HepG2 (cell line): ENCODE results near the gene SLC17A5. TPM values are rescaled to one million over a fixed set of nuclear protein-coding genes. Genes with fewer than 3 reads are reported as not detected.

Source experiments
- ATAC-seq: fragments of 200-7000 bp; cut with Tn5 transposase; 3 replicates; pipeline ENCODE4 v1.9.1; 2020; ENCODE audit warnings: mild to moderate bottlenecking, moderate library complexity
- BruUV-seq: library from RNA; stranded (reverse); fragments of 400-500 nt; replicated peaks from 2 replicates; lab custom pipeline; 2021; lab: Mats Ljungman, UMichigan
- CTCF ChIA-PET: fragments of 300-600 bp; formaldehyde crosslinking; extraction: SDS; loops from one replicate; lab custom pipeline; 2021; ENCODE audit warnings: low total read pairs, inconsistent platforms, low intra/inter-chr PET ratio; lab: Yijun Ruan, JAX
- POLR2A ChIA-PET: fragments of 350-600 bp; sonication (Branson Sonifier 250); formaldehyde crosslinking; loops from one replicate; lab custom pipeline; 2020; ENCODE audit warnings: antibody characterized with exemption, inconsistent platforms; lab: Yijun Ruan, JAX
- DNase-seq: peaks from one replicate; pipeline ENCODE4 v3.0.0-alpha.2; 2015; ENCODE audit warnings: low spot score
- FAIRE-seq: peaks from 3 replicates; lab custom pipeline; 2011; peaks lifted over from hg19 to GRCh38; lab: Jason Lieb, UNC
- H2AFZ ChIP-seq: one replicate; pipeline ENCODE4 v1.6.1; 2011; ENCODE audit warnings: low read length, inconsistent platforms
- H3K27ac ChIP-seq: fragments of 300-600 bp; 3 replicates; pipeline ENCODE4 v1.8.0; 2011; ENCODE audit warnings: mixed run types, mild to moderate bottlenecking, mixed read lengths, low read length, inconsistent platforms; ENCODE audit not compliant: insufficient read depth; ENCODE audit errors: extremely low read length
- H3K27me3 ChIP-seq, 2 experiments: fragments of 200-600 bp in 1 of 2; 2 replicates in 1 of 2; 3 replicates in 1 of 2; pipeline versions ENCODE4 v1.6.0 to v1.8.0; 2011; ENCODE audit warnings: low read length in 2 of 2, mild to moderate bottlenecking in 2 of 2, moderate library complexity in 2 of 2, inconsistent platforms in 1 of 2; ENCODE audit not compliant: insufficient read depth in 2 of 2, control insufficient read depth in 1 of 2
- H3K36me3 ChIP-seq, 2 experiments: fragments of 200-600 bp in 1 of 2; replicated peaks in 1 of 2; 2 replicates in 1 of 2; 3 replicates in 1 of 2; pipeline versions ENCODE4 v1.5.1 to v1.8.0; 2011; ENCODE audit warnings: low read length in 2 of 2, inconsistent platforms in 1 of 2; ENCODE audit not compliant: insufficient read depth in 2 of 2, control insufficient read depth in 1 of 2
- H3K4me1 ChIP-seq: 2 replicates; pipeline ENCODE4 v1.5.1; 2012; ENCODE audit warnings: low read length, inconsistent platforms; ENCODE audit not compliant: insufficient read depth
- H3K4me2 ChIP-seq: 2 replicates; pipeline ENCODE4 v1.6.0; 2011; ENCODE audit warnings: low read depth, low read length, inconsistent platforms
- H3K4me3 ChIP-seq, 3 experiments: fragments of 200-600 bp in 1 of 3; sonication (generic), shearing (Covaris generic) in 1 of 3; replicated peaks in 1 of 3; 2 replicates each; pipeline ENCODE4 v1.5.1; 2011 to 2016; ENCODE audit warnings: low read length in 3 of 3, inconsistent platforms in 2 of 3, low read depth in 2 of 3, mild to moderate bottlenecking in 2 of 3, control low read depth in 1 of 3, mixed read lengths in 1 of 3; ENCODE audit not compliant: insufficient read depth in 1 of 3
- H3K79me2 ChIP-seq: one replicate; pipeline ENCODE4 v1.6.1; 2011; ENCODE audit warnings: low read length, inconsistent platforms; ENCODE audit not compliant: insufficient read depth
- H3K9ac ChIP-seq: 2 replicates; pipeline ENCODE4 v1.6.0; 2011; ENCODE audit warnings: mild to moderate bottlenecking, low read depth, low read length, inconsistent platforms; ENCODE audit not compliant: insufficient read depth
- H3K9me3 ChIP-seq: 2 replicates; pipeline ENCODE4 v1.5.1; 2012; ENCODE audit warnings: mild to moderate bottlenecking, low read length
- H4K20me1 ChIP-seq: 2 replicates; pipeline ENCODE4 v1.6.0; 2011; ENCODE audit warnings: inconsistent platforms, mild to moderate bottlenecking, low read length, moderate library complexity; ENCODE audit not compliant: insufficient read depth
- BRD4 ChIP-seq: sonication (generic); formaldehyde crosslinking; IDR thresholded peaks from 2 replicates; pipeline ENCODE4 v1.4.0; 2020; ENCODE audit warnings: missing genetic modification reagents
- FIP1L1 ChIP-seq: fragments of 200-400 bp; formaldehyde crosslinking; IDR thresholded peaks from 2 replicates; pipeline ENCODE4 v1.6.1; 2018; ENCODE audit warnings: low read depth, mild to moderate bottlenecking, low read length, moderate library complexity, borderline replicate concordance; ENCODE audit not compliant: insufficient read depth
- MTA3 ChIP-seq: sonication (generic); formaldehyde crosslinking; IDR thresholded peaks from 2 replicates; pipeline ENCODE4 v1.4.0; 2020; ENCODE audit warnings: missing genetic modification reagents
- NCOA5 ChIP-seq: sonication (generic); formaldehyde crosslinking; IDR thresholded peaks from 2 replicates; pipeline ENCODE4 v1.4.0; 2020; ENCODE audit warnings: missing genetic modification reagents
- RBAK ChIP-seq: sonication (generic); formaldehyde crosslinking; IDR thresholded peaks from 2 replicates; pipeline ENCODE4 v1.5.1; 2020; ENCODE audit warnings: mild to moderate bottlenecking, missing genetic modification reagents
- SP140L ChIP-seq: sonication (generic); formaldehyde crosslinking; IDR thresholded peaks from 2 replicates; pipeline ENCODE4 v1.4.0; 2020; ENCODE audit warnings: missing genetic modification reagents, borderline replicate concordance
- TGIF2 ChIP-seq: IDR thresholded peaks from 2 replicates; pipeline ENCODE4 v1.6.1; 2016; ENCODE audit warnings: control low read depth, missing compliant biosample characterization
- ZMYM2 ChIP-seq: sonication (generic); formaldehyde crosslinking; IDR thresholded peaks from 2 replicates; pipeline ENCODE4 v1.8.0; 2022; ENCODE audit warnings: mild to moderate bottlenecking, missing genetic modification reagents
- ZNF350 ChIP-seq: sonication (generic); formaldehyde crosslinking; IDR thresholded peaks from 2 replicates; pipeline ENCODE4 v1.4.0; 2020; ENCODE audit warnings: mild to moderate bottlenecking, low read depth, missing genetic modification reagents, borderline replicate concordance
- ZNF549 ChIP-seq: sonication (generic); formaldehyde crosslinking; IDR thresholded peaks from 2 replicates; pipeline ENCODE4 v1.5.0; 2020; ENCODE audit warnings: missing genetic modification reagents
- ZNF616 ChIP-seq: sonication (generic); formaldehyde crosslinking; IDR thresholded peaks from 2 replicates; pipeline ENCODE4 v1.5.0; 2020; ENCODE audit warnings: low read depth, mild to moderate bottlenecking, missing genetic modification reagents
- WGBS: methylation state at CpG from one replicate; pipeline ENCODE4 v1.1.6; 2017; ENCODE audit warnings: low lambda C conversion rate; 5-methylcytosine and 5-hydroxymethylcytosine counted together
- in situ Hi-C: cut with HindIII; loops from 2 replicates; pipeline ENCODE4 v1.10.0; 2017; ENCODE audit warnings: low pct_unique_long_range_greater_than_20kb; ENCODE audit not compliant: extremely low pct_ligation_motif_present
- intact Hi-C: fragments of 100-400 bp; cut with micrococcal nuclease; formaldehyde crosslinking; loops from one replicate; pipeline ENCODE4 v1.10.0; 2022; ENCODE audit not compliant: unreplicated experiment
- polyA plus RNA-seq, 8 experiments: library from polyadenylated mRNA; depleted of rRNA in 3 of 8; stranded (reverse) in 7 of 8; unstranded in 1 of 8; fragments of >200 nt; fragmentation: Illumina TruSeq in 4 of 8; extraction: Trizol in 4 of 8; gene quantifications; 2 replicates each; pipeline versions ENCODE4 v1.2.1 to v1.2.3, GENCODE V29; 2011 to 2016; ENCODE audit warnings: low read depth in 4 of 8, missing spikeins in 1 of 8, mixed read lengths in 1 of 8; ENCODE audit not compliant: insufficient read depth in 1 of 8
- total RNA-seq, 5 experiments: library from RNA; depleted of rRNA; stranded (reverse); fragments of >200 nt; fragmentation: Illumina TruSeq; extraction: Trizol; gene quantifications; 2 replicates each; pipeline ENCODE4 v1.2.3, GENCODE V29; 2016; ENCODE audit warnings: low read depth in 1 of 5
- TF ChIP-seq, protein P1 (sequence below): sonication (generic); formaldehyde crosslinking; IDR thresholded peaks from 2 replicates; pipeline ENCODE4 v1.4.0; 2020; ENCODE audit warnings: mild to moderate bottlenecking, missing genetic modification reagents, borderline replicate concordance
- TF ChIP-seq, protein P2 (sequence below): sonication (generic); formaldehyde crosslinking; IDR thresholded peaks from 2 replicates; pipeline ENCODE4 v1.4.0; 2020; ENCODE audit warnings: missing genetic modification reagents, mild to moderate bottlenecking, borderline replicate concordance

SLC17A5 gene
- total and polyA plus RNA-seq, 2 of the 13 experiments (the other 11 are each of a cell fraction or from before 2014, with no cell fraction given) = 18.3 to 20.5 TPM

DNA sequence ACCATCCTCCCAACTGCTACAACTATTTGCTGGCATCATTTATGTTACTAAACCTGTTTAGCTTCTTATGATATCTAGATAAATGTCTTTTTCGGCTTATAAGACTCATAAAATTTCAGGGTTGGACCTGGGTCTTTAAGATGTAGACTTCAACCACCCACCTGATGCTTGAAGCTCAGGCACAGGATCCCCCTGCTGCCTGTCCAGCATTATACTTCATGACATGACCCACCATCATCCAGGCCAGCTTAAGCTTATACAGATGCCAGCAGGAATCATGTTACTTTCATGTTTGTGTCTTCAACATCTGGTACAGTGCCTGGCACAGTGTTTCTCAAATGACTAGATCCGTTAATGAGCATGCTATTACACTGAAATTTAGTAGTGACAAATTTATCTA is 47.4 kb downstream of the SLC17A5 start:
- Histone ChIP-seq H3K9me3 (no peaks in the 10 kb centered on the region), H2AFZ (no peak overlapping the region), H4K20me1 (no peaks in the 10 kb centered on the region), H3K27me3 (no peaks in the 10 kb centered on the region), H3K9ac (no peak overlapping the region), H3K4me3 (no peak overlapping the region), H3K36me3 (peaks cover 0 to 11% of the 10 kb centered on the region in 2 experiments; a peak in 4 of 5 replicates), H3K27ac (no peak overlapping the region), H3K4me2 (no peak overlapping the region), H3K4me1 (peaks cover 17% of the 10 kb centered on the region), H3K79me2 (no peaks in the 10 kb centered on the region)
- ChIA-PET CTCF (no interaction called here), POLR2A (interaction anchor here (1.4 kb wide), 1 partner anchor 85 kb away, joined by 4 read pairs; the partner anchor contains the start of gene EEF1A1)
- no TSS peak for BruUV-seq
- no peak for DNase-seq
- no peak for FAIRE-seq
- 93% methylated on average over 2 of the region's 2 CpGs for WGBS
- peak; percentile 47; the same call in 2 of the 3 replicates for ATAC-seq
- intact Hi-C loops (no loop called here), in situ Hi-C loops (loop anchor here (5.0 kb wide), 1 partner anchor 84 kb away; the partner anchor contains the start of gene EEF1A1)
- no peak for TF ChIP-seq ZNF350 (CRISPR knock-in tag)
- TF ChIP-seq NCOA5 (CRISPR knock-in tag) = no peak
- no peak for TF ChIP-seq SP140L (CRISPR knock-in tag)
- no peak for TF ChIP-seq MTA3
- TF ChIP-seq ZNF616 = no peak
- no peak for TF ChIP-seq FIP1L1
- TF ChIP-seq ZMYM2 (CRISPR knock-in tag) = no peak
- TF ChIP-seq, protein P1, sequence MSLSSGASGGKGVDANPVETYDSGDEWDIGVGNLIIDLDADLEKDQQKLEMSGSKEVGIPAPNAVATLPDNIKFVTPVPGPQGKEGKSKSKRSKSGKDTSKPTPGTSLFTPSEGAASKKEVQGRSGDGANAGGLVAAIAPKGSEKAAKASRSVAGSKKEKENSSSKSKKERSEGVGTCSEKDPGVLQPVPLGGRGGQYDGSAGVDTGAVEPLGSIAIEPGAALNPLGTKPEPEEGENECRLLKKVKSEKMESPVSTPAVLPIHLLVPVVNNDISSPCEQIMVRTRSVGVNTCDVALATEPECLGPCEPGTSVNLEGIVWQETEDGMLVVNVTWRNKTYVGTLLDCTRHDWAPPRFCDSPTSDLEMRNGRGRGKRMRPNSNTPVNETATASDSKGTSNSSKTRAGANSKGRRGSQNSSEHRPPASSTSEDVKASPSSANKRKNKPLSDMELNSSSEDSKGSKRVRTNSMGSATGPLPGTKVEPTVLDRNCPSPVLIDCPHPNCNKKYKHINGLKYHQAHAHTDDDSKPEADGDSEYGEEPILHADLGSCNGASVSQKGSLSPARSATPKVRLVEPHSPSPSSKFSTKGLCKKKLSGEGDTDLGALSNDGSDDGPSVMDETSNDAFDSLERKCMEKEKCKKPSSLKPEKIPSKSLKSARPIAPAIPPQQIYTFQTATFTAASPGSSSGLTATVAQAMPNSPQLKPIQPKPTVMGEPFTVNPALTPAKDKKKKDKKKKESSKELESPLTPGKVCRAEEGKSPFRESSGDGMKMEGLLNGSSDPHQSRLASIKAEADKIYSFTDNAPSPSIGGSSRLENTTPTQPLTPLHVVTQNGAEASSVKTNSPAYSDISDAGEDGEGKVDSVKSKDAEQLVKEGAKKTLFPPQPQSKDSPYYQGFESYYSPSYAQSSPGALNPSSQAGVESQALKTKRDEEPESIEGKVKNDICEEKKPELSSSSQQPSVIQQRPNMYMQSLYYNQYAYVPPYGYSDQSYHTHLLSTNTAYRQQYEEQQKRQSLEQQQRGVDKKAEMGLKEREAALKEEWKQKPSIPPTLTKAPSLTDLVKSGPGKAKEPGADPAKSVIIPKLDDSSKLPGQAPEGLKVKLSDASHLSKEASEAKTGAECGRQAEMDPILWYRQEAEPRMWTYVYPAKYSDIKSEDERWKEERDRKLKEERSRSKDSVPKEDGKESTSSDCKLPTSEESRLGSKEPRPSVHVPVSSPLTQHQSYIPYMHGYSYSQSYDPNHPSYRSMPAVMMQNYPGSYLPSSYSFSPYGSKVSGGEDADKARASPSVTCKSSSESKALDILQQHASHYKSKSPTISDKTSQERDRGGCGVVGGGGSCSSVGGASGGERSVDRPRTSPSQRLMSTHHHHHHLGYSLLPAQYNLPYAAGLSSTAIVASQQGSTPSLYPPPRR (CRISPR knock-in tag) = no peak
- TF ChIP-seq ZNF549 (CRISPR knock-in tag) = no peak
- TF ChIP-seq, protein P2, sequence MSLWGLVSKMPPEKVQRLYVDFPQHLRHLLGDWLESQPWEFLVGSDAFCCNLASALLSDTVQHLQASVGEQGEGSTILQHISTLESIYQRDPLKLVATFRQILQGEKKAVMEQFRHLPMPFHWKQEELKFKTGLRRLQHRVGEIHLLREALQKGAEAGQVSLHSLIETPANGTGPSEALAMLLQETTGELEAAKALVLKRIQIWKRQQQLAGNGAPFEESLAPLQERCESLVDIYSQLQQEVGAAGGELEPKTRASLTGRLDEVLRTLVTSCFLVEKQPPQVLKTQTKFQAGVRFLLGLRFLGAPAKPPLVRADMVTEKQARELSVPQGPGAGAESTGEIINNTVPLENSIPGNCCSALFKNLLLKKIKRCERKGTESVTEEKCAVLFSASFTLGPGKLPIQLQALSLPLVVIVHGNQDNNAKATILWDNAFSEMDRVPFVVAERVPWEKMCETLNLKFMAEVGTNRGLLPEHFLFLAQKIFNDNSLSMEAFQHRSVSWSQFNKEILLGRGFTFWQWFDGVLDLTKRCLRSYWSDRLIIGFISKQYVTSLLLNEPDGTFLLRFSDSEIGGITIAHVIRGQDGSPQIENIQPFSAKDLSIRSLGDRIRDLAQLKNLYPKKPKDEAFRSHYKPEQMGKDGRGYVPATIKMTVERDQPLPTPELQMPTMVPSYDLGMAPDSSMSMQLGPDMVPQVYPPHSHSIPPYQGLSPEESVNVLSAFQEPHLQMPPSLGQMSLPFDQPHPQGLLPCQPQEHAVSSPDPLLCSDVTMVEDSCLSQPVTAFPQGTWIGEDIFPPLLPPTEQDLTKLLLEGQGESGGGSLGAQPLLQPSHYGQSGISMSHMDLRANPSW (CRISPR knock-in tag) = no peak
- TF ChIP-seq RBAK = no peak
- TF ChIP-seq BRD4 (CRISPR knock-in tag) = no peak
- TF ChIP-seq TGIF2 (CRISPR knock-in tag) = no peak
